ENCODE results near the gene TMOD2.

GRCh38 chr15:51750792-51751696 is at the start of gene TMOD2:
- TF ChIP-seq L3MBTL2 (conservative IDR thresholded peaks at IDR 0.05) (no peak), FOXM1 (IDR thresholded peaks at IDR 0.05; ENCODE audit: borderline replicate concordance) (no peak), SUZ12 (IDR thresholded peaks at IDR 0.05) (no peak), HDGF (IDR thresholded peaks at IDR 0.05; ENCODE audit: borderline replicate concordance) (no peak), SP1 (IDR thresholded peaks at IDR 0.05) (no peak), BHLHE40 (IDR thresholded peaks at IDR 0.05; ENCODE audit: borderline replicate concordance) (no peak), CTBP1 (IDR thresholded peaks at IDR 0.05; ENCODE audit: borderline replicate concordance) (no peak), TARDBP (IDR thresholded peaks at IDR 0.05) (no peak), ELF4 (IDR thresholded peaks at IDR 0.05) (no peak), ZNF384 (IDR thresholded peaks at IDR 0.05) (no peak), NFRKB (IDR thresholded peaks at IDR 0.05) (no peak), FOXK2 (IDR thresholded peaks at IDR 0.05) (no peak), ARNT (IDR thresholded peaks at IDR 0.05) (no peak)

Data from HEK293T (cell line).